ENCODE measurements around the gene IFIT1. TPM values are rescaled to one million over a fixed set of nuclear protein-coding genes. Genes with fewer than 3 reads are reported as not detected.

The IFIT1 gene
- total and polyA plus RNA-seq, 8 donors = 0.29 to 12.1 (median 4.3) TPM

DNA sequence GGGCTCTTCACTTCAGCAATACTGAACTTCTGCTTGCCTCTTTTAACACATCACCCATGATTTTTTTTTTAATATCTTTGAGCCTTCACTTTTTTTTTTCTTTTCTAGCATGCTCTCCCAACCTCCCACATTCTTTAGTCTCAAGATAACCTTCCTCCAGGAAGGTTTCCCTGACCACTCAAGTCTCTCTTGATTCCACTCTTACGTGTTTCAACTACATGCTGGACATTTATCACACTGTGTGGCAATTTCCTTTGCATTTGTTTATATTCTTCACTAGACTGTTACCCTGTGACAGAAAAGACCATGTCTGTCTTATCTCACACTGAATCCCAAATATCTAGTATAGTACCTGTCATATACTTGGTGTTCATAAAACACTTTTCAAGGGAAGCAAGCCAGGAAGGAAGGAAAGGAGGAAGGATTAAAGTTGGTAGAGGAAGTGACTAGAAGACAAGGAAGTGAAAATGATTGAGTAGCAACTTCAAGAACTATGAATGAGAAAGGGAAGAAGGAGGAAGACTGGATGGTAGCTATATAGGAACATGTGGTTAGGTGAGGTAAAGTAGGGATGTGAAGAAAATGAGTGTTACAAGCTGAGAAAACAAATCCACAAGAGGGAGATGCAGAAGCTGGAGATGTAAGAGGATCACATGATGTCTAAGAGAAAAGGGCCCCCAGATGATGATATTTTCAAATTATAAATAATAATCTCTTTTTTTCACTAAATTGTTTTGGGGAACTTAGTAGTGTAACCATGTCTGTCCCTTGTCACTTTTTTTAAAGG lies 62.3 kb downstream of the IFIT1 start:
- H3K4me3 ChIP-seq = no peak overlapping the region

More for the DNA sequence above, 62.3 kb downstream of the IFIT1 start:
- intact Hi-C loops (cut with DNase I; ENCODE audit: low total_unique reads) = no loop called here
- TF ChIP-seq EP300 (IDR thresholded peaks at IDR 0.05) (no peak), POLR2A (IDR thresholded peaks at IDR 0.05) (no peak)
- TF ChIP-seq, protein P1, sequence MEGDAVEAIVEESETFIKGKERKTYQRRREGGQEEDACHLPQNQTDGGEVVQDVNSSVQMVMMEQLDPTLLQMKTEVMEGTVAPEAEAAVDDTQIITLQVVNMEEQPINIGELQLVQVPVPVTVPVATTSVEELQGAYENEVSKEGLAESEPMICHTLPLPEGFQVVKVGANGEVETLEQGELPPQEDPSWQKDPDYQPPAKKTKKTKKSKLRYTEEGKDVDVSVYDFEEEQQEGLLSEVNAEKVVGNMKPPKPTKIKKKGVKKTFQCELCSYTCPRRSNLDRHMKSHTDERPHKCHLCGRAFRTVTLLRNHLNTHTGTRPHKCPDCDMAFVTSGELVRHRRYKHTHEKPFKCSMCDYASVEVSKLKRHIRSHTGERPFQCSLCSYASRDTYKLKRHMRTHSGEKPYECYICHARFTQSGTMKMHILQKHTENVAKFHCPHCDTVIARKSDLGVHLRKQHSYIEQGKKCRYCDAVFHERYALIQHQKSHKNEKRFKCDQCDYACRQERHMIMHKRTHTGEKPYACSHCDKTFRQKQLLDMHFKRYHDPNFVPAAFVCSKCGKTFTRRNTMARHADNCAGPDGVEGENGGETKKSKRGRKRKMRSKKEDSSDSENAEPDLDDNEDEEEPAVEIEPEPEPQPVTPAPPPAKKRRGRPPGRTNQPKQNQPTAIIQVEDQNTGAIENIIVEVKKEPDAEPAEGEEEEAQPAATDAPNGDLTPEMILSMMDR (IDR thresholded peaks at IDR 0.05) = no peak
- Histone ChIP-seq H3K27ac (no peak overlapping the region), H3K4me1 (peaks cover 0 to 3% (median 0%) of the 10 kb centered on the region in 4 donors), H3K9me3 (no peaks in the 10 kb centered on the region), H3K27me3 (no peaks in the 10 kb centered on the region), H3K36me3 (no peaks in the 10 kb centered on the region)
- WGBS, 5 donors = 54 to 79% (median 70%) methylated on average over 1 of the region's 1 CpG
- DNase-seq = no peak

Other genes with a start within 250 kb of the IFIT1 start
- 10 to 100 TPM in 1 of 5 donors, 1 to 10 TPM in 2, not detected in 2; 1.7 to 26.3 (median 5.7) TPM for gene CH25H, start 185.3 kb upstream of the IFIT1 start, total RNA-seq
- gene CH25H, start 185.3 kb upstream of the IFIT1 start, polyA plus RNA-seq = 1 to 10 TPM; 2.7 to 9.8 (median 5.0) TPM
- 10 to 100 TPM in 4 of 5 donors, 1 to 10 TPM in 1; 1.8 to 65.9 (median 13.4) TPM for gene LIPA, start 140.8 kb upstream of the IFIT1 start, total RNA-seq
- 10 to 100 TPM; 12.2 to 22.8 (median 12.6) TPM for gene LIPA, start 140.8 kb upstream of the IFIT1 start, polyA plus RNA-seq
- gene IFIT2, start 90.6 kb upstream of the IFIT1 start, total RNA-seq = 1 to 10 TPM in 2 of 5 donors, under 1 TPM in 2, not detected in 1; 0.45 to 5.0 (median 0.94) TPM
- gene IFIT2, start 90.6 kb upstream of the IFIT1 start, polyA plus RNA-seq = 1 to 10 TPM; 1.6 to 3.1 (median 2.3) TPM
- gene IFIT3, start 64.6 kb upstream of the IFIT1 start, total RNA-seq = 10 to 100 TPM in 1 of 5 donors, 1 to 10 TPM in 4; 1.3 to 11.4 (median 2.6) TPM
- gene IFIT3, start 64.6 kb upstream of the IFIT1 start, polyA plus RNA-seq = 10 to 100 TPM in 1 of 3 donors, 1 to 10 TPM in 2; 6.3 to 11.3 (median 7.9) TPM
- under 1 TPM in 1 of 5 donors, not detected in 4; 0.92 TPM for gene IFIT1B, start 14.6 kb upstream of the IFIT1 start, total RNA-seq
- not detected for gene IFIT1B, start 14.6 kb upstream of the IFIT1 start, polyA plus RNA-seq
- 10 to 100 TPM in 3 of 5 donors, 1 to 10 TPM in 1, under 1 TPM in 1; 0.58 to 22.6 (median 11.7) TPM for gene IFIT5, start 21.9 kb downstream of the IFIT1 start, total RNA-seq
- 1 to 10 TPM; 5.1 to 8.9 (median 7.0) TPM for gene IFIT5, start 21.9 kb downstream of the IFIT1 start, polyA plus RNA-seq
- 1 to 10 TPM in 3 of 5 donors, not detected in 2; 1.4 to 9.7 (median 3.1) TPM for gene SLC16A12, start 143.0 kb downstream of the IFIT1 start, total RNA-seq
- gene SLC16A12, start 143.0 kb downstream of the IFIT1 start, polyA plus RNA-seq = under 1 TPM; 0.06 to 0.18 (median 0.15) TPM

Measured in stomach (tissue), 9 donors.